OCI-LY7 (cell line): ENCODE measurements around the gene ZNRF2. TPM values are rescaled to one million over a fixed set of nuclear protein-coding genes. Genes with fewer than 3 reads are reported as not detected.
A peak's percentile ranks its signal among the peaks of the same experiment; 100 is the strongest.

ENCODE experiments used
- BruUV-seq: library from RNA; stranded (reverse); fragments of 400-500 nt; replicated peaks from 2 replicates; lab custom pipeline; 2021; lab: Mats Ljungman, UMichigan
- CTCF ChIA-PET: fragments of 300-600 bp; sonication (Branson Sonifier 250); formaldehyde crosslinking; loops from one replicate; lab custom pipeline; 2022; ENCODE audit warnings: antibody characterized with exemption; ENCODE audit not compliant: unreplicated experiment; lab: Charles Lee
- POLR2A ChIA-PET: fragments of 300-600 bp; sonication (Branson Sonifier 250); formaldehyde crosslinking; loops from one replicate; lab custom pipeline; 2022; ENCODE audit warnings: antibody characterized with exemption; lab: Charles Lee
- DNase-seq: peaks from one replicate; pipeline ENCODE4 v3.0.0-alpha.2; 2015; ENCODE audit warnings: low spot score
- H2AFZ ChIP-seq: fragments of 200-600 bp; sonication (generic), shearing (Covaris generic); 2 replicates; pipeline ENCODE4 v1.6.1; 2014; ENCODE audit warnings: mild to moderate bottlenecking, antibody characterized with exemption, low read length, moderate library complexity
- H3K27ac ChIP-seq: fragments of 200-600 bp; sonication (generic); 2 replicates; pipeline ENCODE4 v1.5.1; 2014; ENCODE audit warnings: mixed run types, low read depth, mild to moderate bottlenecking, moderate library complexity, low read length, inconsistent platforms; ENCODE audit not compliant: poor library complexity, severe bottlenecking
- H3K36me3 ChIP-seq: fragments of 200-600 bp; sonication (generic); 2 replicates; pipeline ENCODE4 v1.6.1; 2014; ENCODE audit warnings: mild to moderate bottlenecking, antibody characterized with exemption, low read length, moderate library complexity, mixed read lengths; ENCODE audit not compliant: insufficient read depth
- H3K4me1 ChIP-seq: fragments of 200-600 bp; sonication (generic); 2 replicates; pipeline ENCODE4 v1.5.1; 2014; ENCODE audit warnings: mild to moderate bottlenecking, low read length; ENCODE audit not compliant: insufficient read depth, poor library complexity, severe bottlenecking
- H3K4me2 ChIP-seq: fragments of 200-600 bp; sonication (generic); 2 replicates; pipeline ENCODE4 v1.6.1; 2014; ENCODE audit warnings: mild to moderate bottlenecking, low read length
- H3K4me3 ChIP-seq: fragments of 200-600 bp; sonication (generic); 2 replicates; pipeline ENCODE4 v1.5.1; 2014; ENCODE audit warnings: mild to moderate bottlenecking, low read depth, low read length; ENCODE audit not compliant: poor library complexity, severe bottlenecking
- H3K79me2 ChIP-seq: fragments of 200-600 bp; sonication (generic); 2 replicates; pipeline ENCODE4 v1.6.1; 2016; ENCODE audit warnings: low read depth, mild to moderate bottlenecking, low read length, moderate library complexity, mixed read lengths; ENCODE audit not compliant: insufficient read depth
- H3K9me2 ChIP-seq: fragments of 200-600 bp; sonication (generic); 2 replicates; pipeline ENCODE4 v1.6.1; 2016; ENCODE audit warnings: mild to moderate bottlenecking, low read length, mixed read lengths; ENCODE audit not compliant: insufficient read depth
- H3K9me3 ChIP-seq: fragments of 200-600 bp; sonication (generic); 2 replicates; pipeline ENCODE4 v1.6.1; 2014; ENCODE audit warnings: mild to moderate bottlenecking, mixed run types, low read length, mixed read lengths
- H4K20me1 ChIP-seq: fragments of 200-600 bp; sonication (generic); 2 replicates; pipeline ENCODE4 v1.6.1; 2014; ENCODE audit warnings: mild to moderate bottlenecking, antibody characterized with exemption, low read length, moderate library complexity, mixed read lengths; ENCODE audit not compliant: insufficient read depth
- EZH2phosphoT487 ChIP-seq: fragments of 200-600 bp; sonication (generic); IDR thresholded peaks from 2 replicates; pipeline ENCODE4 v1.6.1; 2018; ENCODE audit warnings: low read depth, borderline replicate concordance, mild to moderate bottlenecking, mixed run types, antibody characterized with exemption, low read length, moderate library complexity, mixed read lengths
- intact Hi-C: fragments of 100-400 bp; cut with micrococcal nuclease; formaldehyde crosslinking; loops from one replicate; pipeline ENCODE4 v1.10.0; 2022; ENCODE audit not compliant: unreplicated experiment
- total RNA-seq, 2 experiments: library from RNA; depleted of rRNA in 1 of 2; stranded (reverse); fragments of >200 nt in 1 of 2; shearing (Covaris generic) in 1 of 2; gene quantifications; 2 replicates each; pipeline ENCODE4 v1.2.3, GENCODE V29; 2014 to 2022
- TF ChIP-seq, protein P1 (sequence below): fragments of 200-600 bp; sonication (generic); conservative IDR thresholded peaks from 2 replicates; pipeline ENCODE4 v1.5.1; 2014; ENCODE audit warnings: mild to moderate bottlenecking, antibody characterized with exemption, low read length, moderate library complexity, mixed read lengths

The ZNRF2 gene
- total RNA-seq, 2 experiments from 2014 or later, result 21.2 to 24.7 TPM

DNA sequence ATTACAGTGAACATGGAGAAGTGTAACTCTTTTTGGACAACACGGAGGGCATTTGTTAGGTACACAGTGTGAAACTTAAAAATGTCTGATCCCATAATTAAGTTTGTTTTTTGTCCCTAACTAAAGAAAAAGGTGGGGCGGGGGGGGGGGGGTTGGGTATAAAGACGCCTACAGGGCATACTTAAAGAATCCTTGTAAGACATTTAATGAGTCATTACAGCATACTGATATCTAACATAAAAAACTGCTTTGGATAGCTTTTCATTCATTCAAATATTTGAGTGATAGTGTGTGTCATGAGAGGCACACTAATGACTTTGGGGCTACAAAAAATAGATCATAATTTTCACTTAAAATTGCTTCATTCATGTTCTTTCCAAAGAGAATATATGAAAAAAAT is 31.2 kb downstream of the ZNRF2 start:
- H3K4me3 ChIP-seq, result no peak overlapping the region
- H4K20me1 ChIP-seq, result peaks cover 13% of the 10 kb centered on the region; the same call in 1 of the 2 replicates
- no peak for DNase-seq
- peaks cover 91% of the 10 kb centered on the region for H3K79me2 ChIP-seq
- H3K27ac ChIP-seq, result no peak overlapping the region
- ChIA-PET POLR2A (interaction anchor here (1.1 to 2.9 kb wide), 4 partner anchors 9 to 15 kb away, joined by 3 to 25 read pairs (median 6); no protein-coding TSS in a partner anchor), CTCF (no interaction called here)
- H3K9me3 ChIP-seq, result no peaks in the 10 kb centered on the region
- no peaks in the 10 kb centered on the region for H3K9me2 ChIP-seq
- BruUV-seq, result no TSS peak
- peaks cover 20% of the 10 kb centered on the region for H3K4me1 ChIP-seq
- intact Hi-C loops, result no loop called here
- no peak overlapping the region for H3K4me2 ChIP-seq
- TF ChIP-seq, protein P1, sequence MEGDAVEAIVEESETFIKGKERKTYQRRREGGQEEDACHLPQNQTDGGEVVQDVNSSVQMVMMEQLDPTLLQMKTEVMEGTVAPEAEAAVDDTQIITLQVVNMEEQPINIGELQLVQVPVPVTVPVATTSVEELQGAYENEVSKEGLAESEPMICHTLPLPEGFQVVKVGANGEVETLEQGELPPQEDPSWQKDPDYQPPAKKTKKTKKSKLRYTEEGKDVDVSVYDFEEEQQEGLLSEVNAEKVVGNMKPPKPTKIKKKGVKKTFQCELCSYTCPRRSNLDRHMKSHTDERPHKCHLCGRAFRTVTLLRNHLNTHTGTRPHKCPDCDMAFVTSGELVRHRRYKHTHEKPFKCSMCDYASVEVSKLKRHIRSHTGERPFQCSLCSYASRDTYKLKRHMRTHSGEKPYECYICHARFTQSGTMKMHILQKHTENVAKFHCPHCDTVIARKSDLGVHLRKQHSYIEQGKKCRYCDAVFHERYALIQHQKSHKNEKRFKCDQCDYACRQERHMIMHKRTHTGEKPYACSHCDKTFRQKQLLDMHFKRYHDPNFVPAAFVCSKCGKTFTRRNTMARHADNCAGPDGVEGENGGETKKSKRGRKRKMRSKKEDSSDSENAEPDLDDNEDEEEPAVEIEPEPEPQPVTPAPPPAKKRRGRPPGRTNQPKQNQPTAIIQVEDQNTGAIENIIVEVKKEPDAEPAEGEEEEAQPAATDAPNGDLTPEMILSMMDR, result no peak
- TF ChIP-seq EZH2phosphoT487, result no peak
- no peak overlapping the region for H2AFZ ChIP-seq
- H3K36me3 ChIP-seq, result no peaks in the 10 kb centered on the region

DNA sequence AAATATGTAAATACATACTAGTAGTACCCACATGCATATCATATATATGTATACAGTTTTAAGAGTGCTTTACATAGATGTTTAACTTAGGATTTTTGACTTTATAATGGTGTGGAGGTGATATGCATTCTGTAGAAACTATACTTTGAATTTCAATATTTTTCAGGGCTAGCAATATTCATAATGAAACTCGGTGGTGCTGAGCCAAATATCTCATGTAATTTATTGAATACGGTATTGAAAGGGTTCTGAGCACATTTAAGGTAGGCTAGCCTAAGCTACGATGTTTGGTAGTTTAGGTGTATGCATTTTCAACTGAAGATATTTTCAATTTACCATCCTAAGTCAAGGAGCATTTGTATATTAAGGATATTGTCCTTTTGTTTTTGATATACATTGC is 36.0 kb downstream of the ZNRF2 start:
- no peak for DNase-seq
- no peak for TF ChIP-seq EZH2phosphoT487
- TF ChIP-seq, protein P1, result no peak
- peaks cover 40% of the 10 kb centered on the region for H3K4me1 ChIP-seq
- peaks cover 92% of the 10 kb centered on the region for H3K79me2 ChIP-seq
- H3K36me3 ChIP-seq, result peaks cover 11% of the 10 kb centered on the region
- H3K27ac ChIP-seq, result no peak overlapping the region
- no peaks in the 10 kb centered on the region for H3K9me3 ChIP-seq
- H2AFZ ChIP-seq, result no peak overlapping the region
- BruUV-seq, result no TSS peak
- H3K4me3 ChIP-seq, result peak overlapping the region; percentile 63
- peak overlapping the region; percentile 99 for H3K4me2 ChIP-seq
- ChIA-PET POLR2A (interaction anchor here (0.7 to 3.7 kb wide), 5 partner anchors 11 to 25 kb away, joined by 3 to 19 read pairs (median 3); no protein-coding TSS in a partner anchor), CTCF (no interaction called here)
- intact Hi-C loops, result no loop called here
- peaks cover 9% of the 10 kb centered on the region; the same call in 1 of the 2 replicates for H4K20me1 ChIP-seq
- H3K9me2 ChIP-seq, result no peaks in the 10 kb centered on the region
